Measurements from ENCODE around the gene SIAH3.

Gene SIAH3

GRCh38 chr13:45782327-45783045 lies 69.1 kb downstream of the SIAH3 start:
- Histone ChIP-seq H3K36me3 (ENCODE audit: insufficient read depth, low read length) (no peaks in the 10 kb centered on the region), H3K9ac (ENCODE audit: low read depth, low read length) (no peak overlapping the region), H3K79me2 (ENCODE audit: insufficient read depth, low read length) (no peaks in the 10 kb centered on the region), H3K4me2 (ENCODE audit: insufficient read depth, low read length) (no peak overlapping the region), H3K27ac (ENCODE audit: low read length) (no peak overlapping the region), H3K4me1 (ENCODE audit: insufficient read depth, low read length) (peaks cover 7% of the 10 kb centered on the region; the same call in 1 of the 2 replicates), H2AFZ (ENCODE audit: low read depth, low read length) (no peak overlapping the region), H3K9me3 (ENCODE audit: insufficient read depth, low read length, severe bottlenecking) (no peaks in the 10 kb centered on the region), H3K27me3 (ENCODE audit: insufficient read depth, low read length, poor library complexity) (no peaks in the 10 kb centered on the region), H4K20me1 (ENCODE audit: insufficient read depth, low read length) (no peaks in the 10 kb centered on the region), H3K4me3 (ENCODE audit: low read depth in 1 of 2, low read length in 2 of 2) (no peak overlapping the region)
- DNase-seq (no peak), ATAC-seq (ENCODE audit: insufficient read depth, low read depth) (no peak)
- TF ChIP-seq CTCF (IDR thresholded peaks at IDR 0.05; ENCODE audit: borderline replicate concordance, extremely low read depth, low read length, poor library complexity, severe bottlenecking) = no peak

- TF ChIP-seq EZH2 (IDR thresholded peaks at IDR 0.05; ENCODE audit: borderline replicate concordance, low read depth, low read length, severe bottlenecking) = no peak
- TF ChIP-seq CTCF (IDR thresholded peaks at IDR 0.05; ENCODE audit: borderline replicate concordance, extremely low read depth, low read length, poor library complexity, severe bottlenecking) = no peak
- no peaks in the 10 kb centered on the region for H4K20me1 ChIP-seq (ENCODE audit: insufficient read depth, low read length)
- DNase-seq (no peak), ATAC-seq (ENCODE audit: insufficient read depth, low read depth) (no peak)
- no peak overlapping the region for H3K27ac ChIP-seq (ENCODE audit: low read length)
- H3K79me2 ChIP-seq (ENCODE audit: insufficient read depth, low read length) = no peaks in the 10 kb centered on the region
- H3K36me3 ChIP-seq (ENCODE audit: insufficient read depth, low read length) = no peaks in the 10 kb centered on the region
- H3K4me3 ChIP-seq (ENCODE audit: low read depth in 1 of 2, low read length in 2 of 2) = no peak overlapping the region
- no peak overlapping the region for H2AFZ ChIP-seq (ENCODE audit: low read depth, low read length)
- H3K9ac ChIP-seq (ENCODE audit: low read depth, low read length) = no peak overlapping the region
- H3K4me1 ChIP-seq (ENCODE audit: insufficient read depth, low read length) = peaks cover 7% of the 10 kb centered on the region; the same call in 1 of the 2 replicates
- H3K27me3 ChIP-seq (ENCODE audit: insufficient read depth, low read length, poor library complexity) = no peaks in the 10 kb centered on the region
- no peaks in the 10 kb centered on the region for H3K9me3 ChIP-seq (ENCODE audit: insufficient read depth, low read length, severe bottlenecking)
- H3K4me2 ChIP-seq (ENCODE audit: insufficient read depth, low read length) = no peak overlapping the region
Observed at GRCh38 chr13:45781553-45782326, 69.8 kb downstream of the SIAH3 start.

GRCh38 chr13:45779901-45780300 lies 71.7 kb downstream of the SIAH3 start:
- H3K27me3 ChIP-seq (ENCODE audit: insufficient read depth, low read length, poor library complexity) = peaks cover 10% of the 10 kb centered on the region
- no peaks in the 10 kb centered on the region for H3K4me1 ChIP-seq (ENCODE audit: insufficient read depth, low read length)
- no peaks in the 10 kb centered on the region for H4K20me1 ChIP-seq (ENCODE audit: insufficient read depth, low read length)
- TF ChIP-seq CTCF (IDR thresholded peaks at IDR 0.05; ENCODE audit: borderline replicate concordance, extremely low read depth, low read length, poor library complexity, severe bottlenecking) = no peak
- no peak for TF ChIP-seq EZH2 (IDR thresholded peaks at IDR 0.05; ENCODE audit: borderline replicate concordance, low read depth, low read length, severe bottlenecking)
- no peak for DNase-seq
- no peak overlapping the region for H2AFZ ChIP-seq (ENCODE audit: low read depth, low read length)
- H3K27ac ChIP-seq (ENCODE audit: low read length) = no peak overlapping the region
- ATAC-seq (ENCODE audit: insufficient read depth, low read depth) = no peak
- H3K36me3 ChIP-seq (ENCODE audit: insufficient read depth, low read length) = no peaks in the 10 kb centered on the region
- H3K4me2 ChIP-seq (ENCODE audit: insufficient read depth, low read length) = no peak overlapping the region
- no peaks in the 10 kb centered on the region for H3K79me2 ChIP-seq (ENCODE audit: insufficient read depth, low read length)
- no peaks in the 10 kb centered on the region for H3K9me3 ChIP-seq (ENCODE audit: insufficient read depth, low read length, severe bottlenecking)
- H3K9ac ChIP-seq (ENCODE audit: low read depth, low read length) = no peak overlapping the region
- no peak overlapping the region for H3K4me3 ChIP-seq (ENCODE audit: low read depth in 1 of 2, low read length in 2 of 2)

All from DND-41 (cell line).